Astrocyte (in vitro differentiated cells and primary cell): ENCODE data around the gene CNKSR3. TPM values are rescaled to one million over a fixed set of nuclear protein-coding genes. Genes with fewer than 3 reads are reported as not detected.

Experiments used
- DNase-seq: peaks from one replicate; pipeline ENCODE4 v3.0.0-alpha.2; 2010; ENCODE audit warnings: low read depth
- FAIRE-seq: peaks from 2 replicates; lab custom pipeline; 2011; peaks lifted over from hg19 to GRCh38; lab: Jason Lieb, UNC
- H2AFZ ChIP-seq: 2 replicates; pipeline ENCODE4 v1.6.0; 2012; ENCODE audit warnings: low read depth, low read length, inconsistent platforms
- H3K27ac ChIP-seq: 2 replicates; pipeline ENCODE4 v1.5.1; 2011; ENCODE audit warnings: low read depth, low read length, inconsistent platforms
- H3K27me3 ChIP-seq: 2 replicates; pipeline ENCODE4 v1.6.0; 2011; ENCODE audit warnings: low read length, inconsistent platforms; ENCODE audit not compliant: insufficient read depth
- H3K36me3 ChIP-seq: 2 replicates; pipeline ENCODE4 v1.5.1; 2011; ENCODE audit warnings: low read length, inconsistent platforms; ENCODE audit not compliant: insufficient read depth
- H3K4me1 ChIP-seq: 2 replicates; pipeline ENCODE4 v1.5.1; 2011; ENCODE audit warnings: low read length, inconsistent platforms; ENCODE audit not compliant: insufficient read depth
- H3K4me2 ChIP-seq: 2 replicates; pipeline ENCODE4 v1.6.0; 2012; ENCODE audit warnings: low read length, inconsistent platforms
- H3K4me3 ChIP-seq: 2 replicates; pipeline ENCODE4 v1.5.1; 2011; ENCODE audit warnings: low read depth, mild to moderate bottlenecking, low read length, inconsistent platforms; ENCODE audit not compliant: insufficient read depth
- H3K79me2 ChIP-seq: 2 replicates; pipeline ENCODE4 v1.6.0; 2012; ENCODE audit warnings: mild to moderate bottlenecking, low read length, inconsistent platforms; ENCODE audit not compliant: insufficient read depth
- H3K9ac ChIP-seq: 2 replicates; pipeline ENCODE4 v1.6.0; 2012; ENCODE audit warnings: mild to moderate bottlenecking, low read length, inconsistent platforms
- H3K9me3 ChIP-seq: 2 replicates; pipeline ENCODE4 v1.5.1; 2012; ENCODE audit warnings: low read depth, mild to moderate bottlenecking, low read length, inconsistent platforms; ENCODE audit not compliant: insufficient read depth
- H4K20me1 ChIP-seq: 2 replicates; pipeline ENCODE4 v1.6.0; 2012; ENCODE audit warnings: low read length, inconsistent platforms; ENCODE audit not compliant: insufficient read depth
- H3K27ac Mint-ChIP-seq: one replicate; pipeline ENCODE4 v1.8.0; 2021; ENCODE audit warnings: mild to moderate bottlenecking, mixed read lengths; ENCODE audit not compliant: unreplicated experiment
- H3K27me3 Mint-ChIP-seq: one replicate; pipeline ENCODE4 v1.8.0; 2021; ENCODE audit warnings: low read depth, mixed read lengths; ENCODE audit not compliant: unreplicated experiment
- H3K36me3 Mint-ChIP-seq: one replicate; pipeline ENCODE4 v1.8.0; 2021; ENCODE audit warnings: low read depth, mixed read lengths; ENCODE audit not compliant: unreplicated experiment
- H3K4me1 Mint-ChIP-seq: one replicate; pipeline ENCODE4 v1.8.0; 2021; ENCODE audit warnings: low read depth, mixed read lengths; ENCODE audit not compliant: unreplicated experiment
- H3K4me3 Mint-ChIP-seq: one replicate; pipeline ENCODE4 v1.8.0; 2021; ENCODE audit warnings: mild to moderate bottlenecking, moderate library complexity, mixed read lengths; ENCODE audit not compliant: unreplicated experiment
- H3K9me3 Mint-ChIP-seq: one replicate; pipeline ENCODE4 v1.8.0; 2021; ENCODE audit warnings: mild to moderate bottlenecking, mixed read lengths; ENCODE audit not compliant: unreplicated experiment
- CTCF ChIP-seq: IDR thresholded peaks from 2 replicates; pipeline ENCODE4 v1.5.1; 2011; ENCODE audit warnings: low read depth, mild to moderate bottlenecking, inconsistent platforms, low read length, moderate library complexity; ENCODE audit not compliant: insufficient read depth
- EZH2 ChIP-seq: IDR thresholded peaks from 2 replicates; pipeline ENCODE4 v1.6.1; 2012; ENCODE audit warnings: mild to moderate bottlenecking, low read length, inconsistent platforms; ENCODE audit not compliant: insufficient read depth
- total RNA-seq: library from RNA; stranded (reverse); gene quantifications from 2 replicates; pipeline ENCODE4 v1.2.1, GENCODE V29; 2021

The CNKSR3 gene
- total RNA-seq, 1 donor from 2014 or later: 11.1 TPM

DNA sequence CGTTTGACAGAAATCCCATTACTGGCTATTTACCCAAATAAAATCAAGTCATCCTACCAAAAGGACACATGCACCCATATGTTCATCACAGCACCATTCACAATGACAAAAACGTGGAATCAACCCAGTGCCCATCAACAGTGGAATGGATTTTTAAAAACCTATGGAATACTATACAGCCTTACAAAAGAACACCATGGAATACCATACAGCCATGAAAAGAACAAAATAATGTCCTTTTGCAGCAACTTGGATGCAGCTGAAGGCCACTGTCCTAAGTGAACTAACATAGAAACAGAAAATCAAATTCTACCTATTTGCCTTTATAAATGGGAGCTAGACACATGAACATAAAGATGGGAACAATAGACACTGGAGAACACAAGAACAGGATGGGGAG is 136.5 kb downstream of the CNKSR3 start:
- Mint-ChIP-seq H3K9me3 (no peaks in the 10 kb centered on the region), H3K36me3 (no peaks in the 10 kb centered on the region), H3K4me1 (peaks cover 7% of the 10 kb centered on the region), H3K4me3 (no peak overlapping the region), H3K27ac (no peak overlapping the region), H3K27me3 (no peaks in the 10 kb centered on the region)
- Histone ChIP-seq H3K36me3 (no peaks in the 10 kb centered on the region), H4K20me1 (no peaks in the 10 kb centered on the region), H3K9me3 (no peaks in the 10 kb centered on the region), H3K27me3 (no peaks in the 10 kb centered on the region), H3K4me1 (no peaks in the 10 kb centered on the region), H3K27ac (no peak overlapping the region), H3K4me2 (no peak overlapping the region), H3K9ac (no peak overlapping the region), H3K4me3 (no peak overlapping the region), H3K79me2 (no peaks in the 10 kb centered on the region), H2AFZ (no peak overlapping the region)
- FAIRE-seq (no peak), DNase-seq (no peak)
- TF ChIP-seq EZH2 (no peak), CTCF (no peak)

- Histone ChIP-seq H4K20me1 (no peaks in the 10 kb centered on the region), H3K27me3 (no peaks in the 10 kb centered on the region), H3K9me3 (no peaks in the 10 kb centered on the region), H3K27ac (no peak overlapping the region), H3K4me1 (no peaks in the 10 kb centered on the region), H3K79me2 (no peaks in the 10 kb centered on the region), H3K36me3 (no peaks in the 10 kb centered on the region), H3K9ac (no peak overlapping the region), H2AFZ (no peak overlapping the region), H3K4me2 (no peak overlapping the region), H3K4me3 (no peak overlapping the region)
- no peak for FAIRE-seq
- H3K36me3 Mint-ChIP-seq: no peaks in the 10 kb centered on the region
- H3K9me3 Mint-ChIP-seq: no peaks in the 10 kb centered on the region
- no peak overlapping the region for H3K27ac Mint-ChIP-seq
- no peaks in the 10 kb centered on the region for H3K4me1 Mint-ChIP-seq
- H3K4me3 Mint-ChIP-seq: no peak overlapping the region
- no peak for DNase-seq
- TF ChIP-seq CTCF (no peak), EZH2 (no peak)
- no peaks in the 10 kb centered on the region for H3K27me3 Mint-ChIP-seq
Observed at GRCh38 chr6:154371281-154371680, 139.2 kb downstream of the CNKSR3 start.

DNA sequence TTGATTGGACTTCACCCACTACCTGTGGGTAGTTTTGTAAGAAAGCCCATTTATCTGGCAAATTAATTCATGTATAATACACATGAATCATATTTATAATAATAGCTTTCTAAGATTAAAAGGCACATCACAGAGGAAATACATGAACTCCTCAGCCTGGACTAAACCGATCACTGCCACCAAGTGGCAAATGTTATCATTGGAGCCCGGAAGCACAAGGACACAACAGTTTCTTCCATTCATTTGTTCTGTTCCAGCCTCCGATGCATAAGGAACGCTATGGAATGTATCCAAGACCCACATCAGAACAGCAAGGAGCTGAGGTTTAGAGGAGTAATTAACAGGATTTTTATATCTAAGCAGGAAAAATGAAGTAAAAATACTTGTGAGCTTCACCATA is 139.9 kb downstream of the CNKSR3 start:
- H3K9ac ChIP-seq: no peak overlapping the region
- no peak overlapping the region for H3K27ac Mint-ChIP-seq
- no peak overlapping the region for H3K4me3 Mint-ChIP-seq
- no peaks in the 10 kb centered on the region for H3K27me3 Mint-ChIP-seq
- H3K27me3 ChIP-seq: no peaks in the 10 kb centered on the region
- peak overlapping the region; percentile 30 for H2AFZ ChIP-seq
- TF ChIP-seq EZH2: no peak
- peak; percentile 44 for TF ChIP-seq CTCF
- no peaks in the 10 kb centered on the region for H3K36me3 Mint-ChIP-seq
- no peak for FAIRE-seq
- no peaks in the 10 kb centered on the region for H3K9me3 Mint-ChIP-seq
- H3K36me3 ChIP-seq: no peaks in the 10 kb centered on the region
- H3K79me2 ChIP-seq: no peaks in the 10 kb centered on the region
- H3K4me2 ChIP-seq: peak overlapping the region; percentile 16
- no peak overlapping the region for H3K4me3 ChIP-seq
- no peaks in the 10 kb centered on the region for H4K20me1 ChIP-seq
- no peak overlapping the region for H3K27ac ChIP-seq
- peak; percentile 34 for DNase-seq
- H3K4me1 Mint-ChIP-seq: no peaks in the 10 kb centered on the region
- no peaks in the 10 kb centered on the region for H3K4me1 ChIP-seq
- H3K9me3 ChIP-seq: no peaks in the 10 kb centered on the region
